AG09319 (cell line): Measurements from ENCODE around the gene SAP25.

Source experiments
- DNase-seq: peaks from one replicate; pipeline ENCODE4 v3.0.0-alpha.2; 2010; ENCODE audit warnings: low read depth; ENCODE audit errors: extremely low read depth
- TF ChIP-seq, protein P1 (sequence below): IDR thresholded peaks from 2 replicates; pipeline ENCODE4 v1.5.1; 2011; ENCODE audit warnings: low read depth, mild to moderate bottlenecking, inconsistent platforms, low read length, moderate library complexity

The SAP25 gene

DNA sequence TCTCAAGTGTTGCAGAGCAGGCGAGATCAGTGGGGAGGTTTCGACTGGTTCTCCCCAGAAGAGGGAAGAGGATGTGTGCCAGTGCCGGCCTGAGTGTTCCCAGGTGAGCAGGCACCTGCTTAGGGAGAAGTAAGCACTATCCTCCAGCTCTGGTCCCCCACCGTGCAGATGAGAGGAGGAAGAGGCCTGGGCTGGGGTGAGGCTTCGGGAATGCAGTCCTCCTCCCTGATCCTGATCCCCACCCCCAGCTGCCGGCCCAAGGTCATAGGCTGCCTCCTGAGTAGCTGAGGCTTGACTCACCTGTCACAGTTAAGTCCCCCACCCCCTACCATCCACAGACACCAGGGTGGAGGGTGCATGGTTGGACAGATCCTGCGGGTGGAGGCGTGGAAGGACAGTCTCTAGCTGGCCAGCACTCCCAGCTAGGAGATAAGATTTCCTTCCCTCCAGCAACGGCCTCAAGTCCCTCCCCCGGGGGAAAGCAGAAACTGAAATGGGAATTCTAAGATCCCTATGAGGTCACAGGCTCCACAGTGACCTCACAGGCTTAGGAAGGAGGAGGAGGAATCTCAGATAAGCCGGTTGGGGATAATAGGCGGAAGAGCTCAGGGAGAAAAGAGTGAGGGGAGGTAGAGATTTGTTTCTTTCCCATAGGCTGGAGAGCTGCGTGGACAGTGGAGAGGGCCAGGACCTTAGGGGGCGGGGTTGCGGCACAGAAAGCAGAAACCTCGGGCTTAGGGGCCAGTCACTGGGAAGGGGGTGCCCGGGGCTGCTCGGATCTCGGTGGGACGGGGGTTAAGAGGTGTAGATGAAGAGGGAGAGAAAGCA is 11.2 kb upstream of the SAP25 start:
- DNase-seq = no peak
- TF ChIP-seq, protein P1, sequence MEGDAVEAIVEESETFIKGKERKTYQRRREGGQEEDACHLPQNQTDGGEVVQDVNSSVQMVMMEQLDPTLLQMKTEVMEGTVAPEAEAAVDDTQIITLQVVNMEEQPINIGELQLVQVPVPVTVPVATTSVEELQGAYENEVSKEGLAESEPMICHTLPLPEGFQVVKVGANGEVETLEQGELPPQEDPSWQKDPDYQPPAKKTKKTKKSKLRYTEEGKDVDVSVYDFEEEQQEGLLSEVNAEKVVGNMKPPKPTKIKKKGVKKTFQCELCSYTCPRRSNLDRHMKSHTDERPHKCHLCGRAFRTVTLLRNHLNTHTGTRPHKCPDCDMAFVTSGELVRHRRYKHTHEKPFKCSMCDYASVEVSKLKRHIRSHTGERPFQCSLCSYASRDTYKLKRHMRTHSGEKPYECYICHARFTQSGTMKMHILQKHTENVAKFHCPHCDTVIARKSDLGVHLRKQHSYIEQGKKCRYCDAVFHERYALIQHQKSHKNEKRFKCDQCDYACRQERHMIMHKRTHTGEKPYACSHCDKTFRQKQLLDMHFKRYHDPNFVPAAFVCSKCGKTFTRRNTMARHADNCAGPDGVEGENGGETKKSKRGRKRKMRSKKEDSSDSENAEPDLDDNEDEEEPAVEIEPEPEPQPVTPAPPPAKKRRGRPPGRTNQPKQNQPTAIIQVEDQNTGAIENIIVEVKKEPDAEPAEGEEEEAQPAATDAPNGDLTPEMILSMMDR = no peak

DNA sequence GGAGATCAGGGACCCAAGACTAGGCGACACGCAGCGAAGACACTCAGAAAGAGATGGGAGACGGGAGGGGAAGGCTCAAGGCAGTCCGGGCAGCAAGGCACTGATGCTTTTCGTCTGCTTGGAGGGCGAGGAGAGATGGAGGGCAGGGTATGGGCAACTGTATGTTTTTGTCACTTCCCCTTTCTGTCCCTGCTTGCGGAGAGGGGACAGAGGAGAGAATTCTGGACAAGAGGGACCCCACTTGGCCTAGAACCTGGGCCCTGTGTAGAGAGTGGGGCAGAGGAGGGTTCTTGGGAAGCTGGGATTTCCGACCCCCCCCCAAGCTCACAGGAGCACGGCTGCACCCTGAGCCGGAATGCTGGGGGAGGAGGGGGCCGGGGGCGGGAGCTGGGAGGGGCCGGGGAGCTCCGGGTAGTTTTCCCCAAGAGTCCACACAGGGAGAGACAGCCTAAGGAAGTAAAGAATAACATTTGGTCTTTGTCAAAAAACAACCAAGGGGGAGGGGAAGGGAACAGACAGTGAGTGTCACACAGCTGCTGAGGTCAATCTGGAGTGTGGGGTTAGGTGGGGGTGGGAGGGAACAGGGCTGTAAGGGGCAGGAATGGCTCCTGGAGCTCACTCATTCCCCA is 10.5 kb upstream of the SAP25 start:
- TF ChIP-seq, protein P1 = no peak
- no peak for DNase-seq

DNA sequence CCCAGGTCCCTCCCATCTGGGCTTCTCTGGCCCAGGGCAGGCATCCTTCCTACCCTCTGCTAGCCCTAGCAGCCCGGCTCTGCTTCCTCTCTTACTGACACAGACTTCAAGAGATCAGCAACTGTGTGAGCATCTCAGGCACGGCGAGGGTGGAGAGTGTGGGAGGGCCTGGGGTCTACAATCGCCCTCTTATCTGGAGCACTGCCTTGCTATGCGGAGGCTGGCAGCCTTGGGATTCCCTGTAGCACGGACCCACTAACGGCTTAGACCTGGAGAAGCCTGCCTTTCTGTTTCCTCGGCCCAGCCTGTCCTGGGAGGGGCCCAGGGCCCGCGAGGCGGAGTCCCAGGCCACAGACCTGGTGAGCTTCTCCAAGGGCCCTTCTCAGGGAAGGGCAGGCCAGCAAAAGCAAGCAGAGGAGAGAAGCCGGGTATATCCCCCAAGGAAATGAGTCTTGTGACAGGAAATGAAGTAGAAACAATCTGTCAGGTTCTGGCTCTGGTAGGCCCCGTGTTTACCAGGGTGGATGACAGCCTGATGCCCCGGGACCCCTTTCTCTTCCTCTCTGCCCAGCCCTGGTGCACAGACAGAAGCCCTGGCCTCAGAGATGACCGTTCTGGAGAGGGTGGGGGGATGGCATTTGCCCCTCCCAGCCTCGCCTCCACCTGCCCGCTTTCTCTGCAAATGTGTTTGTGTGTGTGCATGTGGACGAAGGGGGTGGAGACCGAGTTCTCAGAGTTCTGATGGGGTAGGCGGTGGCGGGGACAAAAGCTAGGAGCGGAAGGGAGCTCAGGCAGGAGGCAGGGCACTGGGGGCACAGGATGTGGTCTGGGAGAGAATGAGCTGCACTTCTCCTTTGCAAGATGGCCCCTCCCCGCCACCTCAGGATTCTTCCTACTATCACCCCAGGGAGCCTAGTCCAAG is 9.7 kb upstream of the SAP25 start:
- no peak for DNase-seq
- TF ChIP-seq, protein P1 = no peak

DNA sequence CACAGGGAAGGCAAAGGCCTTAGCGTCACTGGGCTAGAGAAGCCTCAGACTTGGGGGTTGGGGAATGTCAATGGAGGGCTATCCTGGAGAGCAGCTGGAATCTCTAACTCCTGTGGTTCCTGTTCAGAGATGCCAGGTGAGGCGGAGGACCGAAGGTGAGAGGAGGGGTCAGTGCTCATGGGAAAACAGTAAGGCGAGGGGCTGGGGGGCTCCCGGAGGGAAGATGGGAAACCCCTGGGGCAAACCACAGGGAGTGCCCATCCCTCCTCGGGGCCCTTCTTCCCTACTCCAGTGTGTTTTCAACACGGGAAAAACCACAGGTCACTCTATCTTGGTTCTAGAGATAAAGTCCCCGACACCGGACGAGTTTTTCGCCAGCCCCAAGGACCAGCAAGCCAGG is 8.9 kb upstream of the SAP25 start:
- TF ChIP-seq, protein P1 = no peak

GRCh38 chr7:100582041-100582579 is 8.4 kb upstream of the SAP25 start:
- DNase-seq = no peak
- TF ChIP-seq, protein P1 = no peak

More for the DNA sequence above, 8.9 kb upstream of the SAP25 start:
- no peak for DNase-seq

DNA sequence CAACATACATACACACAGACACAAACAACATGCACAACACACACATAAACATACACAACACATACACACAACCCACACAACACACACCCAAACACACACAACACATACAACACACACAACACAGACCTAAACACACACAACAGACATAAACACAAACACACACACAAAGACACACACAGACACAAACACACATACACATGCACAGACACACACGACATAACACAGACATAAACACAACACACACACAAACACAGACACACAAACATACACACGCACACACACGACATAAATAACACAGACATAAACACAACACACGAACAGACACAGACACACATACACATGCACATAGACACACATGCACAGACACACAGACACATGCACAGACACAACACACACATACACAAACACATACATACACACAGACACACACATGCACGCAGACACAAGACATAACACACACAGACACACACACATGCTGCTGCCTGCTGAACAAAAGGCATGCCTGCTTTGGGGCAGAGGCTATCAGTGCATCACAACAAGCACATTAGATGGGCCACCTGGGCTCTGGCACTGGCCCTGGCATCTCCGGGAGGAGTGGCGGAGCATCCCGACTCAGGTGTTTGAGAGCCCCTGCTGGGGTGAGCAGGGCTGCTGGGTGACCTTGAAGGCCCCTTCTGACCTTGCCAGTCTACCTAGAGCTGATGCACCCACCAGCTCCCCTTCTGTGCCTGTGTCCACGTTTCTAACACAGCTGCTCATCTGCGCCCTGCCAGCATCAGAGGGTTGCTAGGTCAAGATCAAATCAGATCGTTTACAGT is 7.0 kb upstream of the SAP25 start:
- DNase-seq = no peak
- TF ChIP-seq, protein P1 = no peak
